HG03139 (cell line): ENCODE measurements around the gene SMPD1.
A peak's percentile ranks its signal among the peaks of the same experiment; 100 is the strongest.
"Not testable (repeated sequence)": the region's sequence is repeated elsewhere in the genome, so short reads cannot be mapped to it uniquely, and the experiment has no call there.

ENCODE experiments used
- ATAC-seq: cut with Tn5 transposase; IDR thresholded peaks from one replicate; pipeline ENCODE4 v1.9.1; 2021; ENCODE audit not compliant: unreplicated experiment

The SMPD1 gene

DNA sequence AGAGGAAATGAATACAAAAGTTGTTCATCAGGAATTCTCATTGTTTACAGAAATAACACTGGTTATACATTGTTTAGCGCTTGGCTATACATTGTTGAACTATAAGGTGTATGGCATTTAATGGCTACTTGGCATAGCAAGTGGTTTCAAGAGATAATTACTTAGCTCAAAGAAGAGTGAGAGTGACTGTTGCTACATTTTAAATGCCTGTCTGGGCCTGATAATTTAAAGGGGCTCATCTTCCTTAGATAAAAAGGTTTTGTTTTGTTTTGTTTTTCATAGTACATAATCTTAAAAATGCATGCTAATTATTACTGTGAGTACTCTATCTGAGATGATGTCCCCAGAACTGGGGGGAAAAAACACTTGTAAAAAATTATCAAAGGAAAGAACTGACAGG, 1.5 kb upstream of the SMPD1 start:
- ATAC-seq = no peak

DNA sequence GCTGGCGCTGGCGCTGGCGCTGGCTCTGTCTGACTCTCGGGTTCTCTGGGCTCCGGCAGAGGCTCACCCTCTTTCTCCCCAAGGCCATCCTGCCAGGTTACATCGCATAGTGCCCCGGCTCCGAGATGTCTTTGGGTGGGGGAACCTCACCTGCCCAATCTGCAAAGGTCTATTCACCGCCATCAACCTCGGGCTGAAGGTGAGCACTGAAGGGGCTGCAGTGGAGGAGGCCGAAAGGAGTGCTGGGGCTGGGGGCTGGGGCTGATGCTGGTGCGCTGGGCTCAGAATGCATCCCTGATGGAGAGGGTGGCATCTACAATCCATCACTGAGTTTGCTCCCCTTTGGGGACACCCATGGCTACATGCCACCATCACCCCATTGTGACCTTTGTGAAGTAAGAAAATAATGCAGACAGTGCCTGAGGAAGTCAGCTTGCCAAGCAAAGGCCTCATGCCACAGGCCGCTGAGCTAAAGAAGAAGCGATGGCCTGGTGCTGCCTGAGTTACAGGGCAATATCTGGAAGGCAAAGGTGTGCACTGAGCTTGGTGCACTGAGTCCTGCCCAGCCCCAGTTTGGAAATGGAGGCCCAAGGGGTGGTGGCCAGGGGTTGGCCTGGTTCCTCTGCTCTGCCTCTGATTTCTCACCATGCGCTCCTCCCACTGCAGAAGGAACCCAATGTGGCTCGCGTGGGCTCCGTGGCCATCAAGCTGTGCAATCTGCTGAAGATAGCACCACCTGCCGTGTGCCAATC, 620 bp downstream of the SMPD1 start:
- no peak for ATAC-seq

DNA sequence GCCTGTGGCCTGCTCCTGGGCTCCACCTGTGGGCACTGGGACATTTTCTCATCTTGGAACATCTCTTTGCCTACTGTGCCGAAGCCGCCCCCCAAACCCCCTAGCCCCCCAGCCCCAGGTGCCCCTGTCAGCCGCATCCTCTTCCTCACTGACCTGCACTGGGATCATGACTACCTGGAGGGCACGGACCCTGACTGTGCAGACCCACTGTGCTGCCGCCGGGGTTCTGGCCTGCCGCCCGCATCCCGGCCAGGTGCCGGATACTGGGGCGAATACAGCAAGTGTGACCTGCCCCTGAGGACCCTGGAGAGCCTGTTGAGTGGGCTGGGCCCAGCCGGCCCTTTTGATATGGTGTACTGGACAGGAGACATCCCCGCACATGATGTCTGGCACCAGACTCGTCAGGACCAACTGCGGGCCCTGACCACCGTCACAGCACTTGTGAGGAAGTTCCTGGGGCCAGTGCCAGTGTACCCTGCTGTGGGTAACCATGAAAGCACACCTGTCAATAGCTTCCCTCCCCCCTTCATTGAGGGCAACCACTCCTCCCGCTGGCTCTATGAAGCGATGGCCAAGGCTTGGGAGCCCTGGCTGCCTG, 1.4 kb downstream of the SMPD1 start:
- ATAC-seq = no peak

DNA sequence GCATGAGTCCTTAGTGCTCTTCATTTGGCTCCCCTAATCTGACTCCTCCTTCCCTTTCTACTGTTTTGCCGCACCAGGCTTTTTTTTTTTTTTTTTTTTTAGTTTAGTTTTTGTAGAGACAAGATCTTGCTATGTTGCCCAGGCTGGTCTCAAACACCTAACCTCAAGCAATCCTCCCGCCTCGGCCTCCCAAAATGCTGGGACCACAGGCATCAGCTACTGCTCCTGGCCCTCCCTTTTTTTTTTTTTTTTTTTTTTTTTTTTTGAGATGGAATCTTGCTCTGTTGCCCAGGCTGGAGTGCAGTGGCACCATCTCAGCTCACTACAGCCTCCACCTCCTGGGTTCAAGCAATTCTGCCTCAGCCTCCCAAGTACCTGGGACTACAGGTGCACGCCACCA, 2.0 kb downstream of the SMPD1 start:
- not testable (repeated sequence) for ATAC-seq

DNA sequence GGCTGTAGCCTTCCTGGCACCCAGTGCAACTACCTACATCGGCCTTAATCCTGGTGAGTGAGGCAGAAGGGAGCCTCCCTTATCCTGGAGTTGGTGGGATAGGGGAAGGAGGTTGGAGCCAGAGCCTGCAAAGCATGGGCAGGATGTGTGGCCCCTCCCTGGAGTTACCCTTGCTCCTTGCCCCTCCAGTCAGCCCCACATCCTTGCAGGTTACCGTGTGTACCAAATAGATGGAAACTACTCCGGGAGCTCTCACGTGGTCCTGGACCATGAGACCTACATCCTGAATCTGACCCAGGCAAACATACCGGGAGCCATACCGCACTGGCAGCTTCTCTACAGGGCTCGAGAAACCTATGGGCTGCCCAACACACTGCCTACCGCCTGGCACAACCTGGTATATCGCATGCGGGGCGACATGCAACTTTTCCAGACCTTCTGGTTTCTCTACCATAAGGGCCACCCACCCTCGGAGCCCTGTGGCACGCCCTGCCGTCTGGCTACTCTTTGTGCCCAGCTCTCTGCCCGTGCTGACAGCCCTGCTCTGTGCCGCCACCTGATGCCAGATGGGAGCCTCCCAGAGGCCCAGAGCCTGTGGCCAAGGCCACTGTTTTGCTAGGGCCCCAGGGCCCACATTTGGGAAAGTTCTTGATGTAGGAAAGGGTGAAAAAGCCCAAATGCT, 3.9 kb downstream of the SMPD1 start:
- ATAC-seq = no peak

DNA sequence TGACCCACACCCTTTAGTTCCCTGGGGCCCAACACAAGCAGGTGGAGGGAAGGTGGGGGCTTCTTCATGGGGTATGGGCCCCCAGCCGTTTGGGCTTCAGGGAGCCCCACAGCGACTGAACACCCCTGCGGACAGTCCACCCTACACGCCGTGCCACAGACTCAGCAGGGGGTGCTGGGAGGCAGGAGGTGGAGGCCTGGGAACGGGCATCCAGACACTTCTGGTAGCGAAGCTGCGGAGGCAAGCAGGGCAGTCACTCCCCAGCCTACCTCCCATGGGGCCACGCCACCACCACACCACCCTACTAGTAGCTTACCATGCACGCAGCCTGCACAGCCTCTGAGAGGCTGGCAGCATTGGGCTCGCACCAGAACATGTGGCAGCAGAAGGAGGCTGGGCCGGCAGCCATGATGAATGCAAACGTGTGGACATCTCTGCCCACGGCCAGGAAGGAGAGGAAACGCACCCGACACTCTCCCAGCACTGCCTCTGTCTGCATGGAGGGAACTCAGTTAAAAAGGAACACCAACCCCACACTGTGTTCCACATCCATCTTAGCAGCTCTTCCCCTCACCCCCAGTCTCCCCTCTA, 5.3 kb downstream of the SMPD1 start:
- ATAC-seq = no peak

DNA sequence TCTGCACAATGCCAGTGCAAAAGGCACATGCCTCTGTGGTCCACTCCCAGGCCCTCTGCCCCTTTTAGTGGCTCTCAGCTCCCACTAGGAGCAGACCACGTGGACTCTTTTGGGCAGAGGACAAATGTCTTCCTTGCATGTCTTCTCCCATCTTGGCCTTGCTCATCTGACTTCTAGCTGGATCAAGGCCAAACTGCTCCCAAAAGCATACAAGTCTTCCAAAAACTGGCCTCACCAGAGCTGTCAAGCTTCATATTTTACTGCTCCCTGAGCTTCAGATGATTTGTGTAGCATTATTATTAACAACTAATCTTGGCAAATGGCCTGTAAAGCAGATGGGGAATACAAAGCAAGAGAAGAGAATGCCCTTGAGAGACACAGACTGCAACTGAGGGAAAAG, 6.9 kb downstream of the SMPD1 start:
- ATAC-seq = no peak

DNA sequence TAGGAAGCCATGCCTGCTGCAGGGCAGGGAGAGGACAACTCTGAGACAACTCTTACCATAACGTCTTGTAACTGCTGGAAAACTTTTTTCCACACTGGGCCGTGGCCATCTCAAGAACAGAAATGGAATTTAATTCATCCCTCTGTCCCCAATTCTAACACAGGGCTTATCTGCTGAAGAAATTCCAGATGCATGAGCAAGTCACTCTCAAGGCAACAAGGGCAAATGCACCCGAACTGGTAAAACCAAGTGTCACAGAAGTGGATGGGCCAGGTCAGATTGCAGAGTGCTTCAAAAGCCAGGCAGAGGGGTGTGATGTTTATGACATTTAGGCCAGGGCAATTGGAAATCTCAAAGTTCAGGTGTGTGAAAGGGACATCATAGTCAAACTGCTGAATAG, 7.4 kb downstream of the SMPD1 start:
- ATAC-seq = no peak

DNA sequence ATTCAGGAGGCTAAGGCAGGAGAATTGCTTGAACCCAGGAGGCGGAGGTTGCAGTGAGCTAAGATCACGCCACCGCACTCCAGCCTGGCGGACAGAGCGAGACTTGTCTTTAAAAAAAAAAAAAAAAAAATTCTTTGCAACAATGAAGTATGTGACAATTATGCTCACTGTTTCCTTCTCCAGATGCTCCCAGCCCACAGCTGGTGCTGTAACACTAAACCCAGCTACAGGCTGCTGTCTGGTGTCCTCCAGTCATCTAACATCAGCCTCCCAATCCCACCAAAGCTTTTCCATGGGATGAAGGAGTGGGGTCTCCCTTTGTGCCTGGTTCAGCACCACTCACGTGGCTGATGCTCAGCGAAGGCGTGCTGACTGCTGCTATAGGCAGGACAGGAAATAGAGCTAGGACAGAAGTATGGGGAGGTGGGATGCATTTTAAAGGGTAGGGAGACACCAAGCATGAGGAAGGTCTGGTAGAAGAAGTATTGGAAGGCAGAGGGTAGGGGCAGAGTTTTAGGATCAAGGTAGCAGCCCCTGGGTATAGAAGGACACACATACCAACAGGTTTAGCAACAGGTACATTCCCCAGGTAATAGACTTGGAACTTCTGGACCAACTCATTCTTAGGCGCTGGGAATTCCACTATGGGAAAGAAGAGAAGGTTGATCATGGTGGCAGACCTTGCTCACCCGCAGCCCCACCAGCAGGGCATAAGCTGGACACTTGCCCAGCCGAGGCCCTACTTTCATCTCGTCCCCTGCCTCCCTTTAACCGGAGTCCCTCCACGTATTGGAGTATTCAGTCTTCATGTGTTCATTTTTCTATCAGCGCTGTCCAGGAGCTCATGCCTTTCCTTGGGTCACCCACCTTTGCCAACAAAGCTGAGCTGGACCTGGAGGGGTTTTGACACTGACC, 10.4 kb downstream of the SMPD1 start:
- no peak for ATAC-seq

DNA sequence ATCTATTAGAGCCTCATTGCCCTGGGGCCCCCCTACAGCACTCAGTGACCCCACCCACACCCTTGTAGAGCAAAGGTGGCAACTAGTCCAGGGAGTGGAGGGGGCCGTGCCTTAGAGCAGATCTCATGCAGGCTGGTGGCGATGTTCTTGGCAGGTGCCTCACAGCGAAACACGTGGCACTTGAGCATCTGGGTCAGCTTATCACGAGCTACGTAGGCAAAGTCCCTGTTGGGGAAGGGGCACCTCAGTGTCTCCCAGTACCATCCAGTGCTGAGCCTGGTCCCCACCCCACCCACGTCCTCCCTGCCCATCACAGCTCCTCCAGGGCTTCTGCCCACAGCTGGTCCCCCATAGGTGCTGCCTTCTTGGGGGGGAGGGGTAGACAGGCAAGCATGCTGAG, 11.2 kb downstream of the SMPD1 start:
- ATAC-seq = no peak

DNA sequence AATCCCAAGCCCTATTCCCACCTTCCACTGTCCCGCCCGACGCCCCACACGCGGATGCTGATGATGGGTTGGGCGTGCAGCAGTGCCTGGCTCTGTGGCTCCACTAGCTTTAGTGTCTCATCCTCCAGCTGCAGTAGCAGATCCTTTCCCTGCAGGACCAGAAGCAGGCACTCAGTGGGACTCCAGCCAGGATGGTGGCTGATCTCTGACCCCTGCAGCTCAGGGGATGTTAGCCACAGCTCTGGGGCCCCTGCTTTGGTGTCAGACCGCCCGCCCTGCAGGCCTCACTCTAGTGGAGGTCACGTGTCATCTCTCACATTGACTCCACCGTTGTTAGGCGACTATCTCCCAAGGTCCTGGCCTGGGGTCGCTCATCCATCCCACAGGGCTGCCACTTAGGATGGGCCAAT, 11.8 kb downstream of the SMPD1 start:
- peak; percentile 32 for ATAC-seq

DNA sequence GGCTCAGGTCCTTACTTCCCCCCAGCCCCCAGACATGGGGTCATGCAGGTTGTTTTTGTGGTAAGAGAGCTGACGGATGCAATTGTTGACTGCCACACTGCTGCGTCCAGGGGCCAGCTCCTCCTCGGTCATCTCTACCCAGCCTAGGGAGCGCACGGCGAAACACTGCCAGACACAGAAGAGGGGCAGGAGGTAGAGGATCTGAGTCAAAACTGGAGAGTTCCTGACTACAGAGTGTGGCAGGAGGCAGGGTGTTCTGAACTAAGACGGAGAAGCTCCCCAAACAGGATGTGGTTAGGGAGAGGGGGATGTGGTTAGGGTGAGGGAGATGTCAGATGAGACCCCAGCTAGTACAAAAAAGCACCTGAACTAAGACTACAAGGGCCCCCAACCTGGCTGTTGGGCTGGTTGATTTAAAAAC, 12.3 kb downstream of the SMPD1 start:
- peak; percentile 95 for ATAC-seq

DNA sequence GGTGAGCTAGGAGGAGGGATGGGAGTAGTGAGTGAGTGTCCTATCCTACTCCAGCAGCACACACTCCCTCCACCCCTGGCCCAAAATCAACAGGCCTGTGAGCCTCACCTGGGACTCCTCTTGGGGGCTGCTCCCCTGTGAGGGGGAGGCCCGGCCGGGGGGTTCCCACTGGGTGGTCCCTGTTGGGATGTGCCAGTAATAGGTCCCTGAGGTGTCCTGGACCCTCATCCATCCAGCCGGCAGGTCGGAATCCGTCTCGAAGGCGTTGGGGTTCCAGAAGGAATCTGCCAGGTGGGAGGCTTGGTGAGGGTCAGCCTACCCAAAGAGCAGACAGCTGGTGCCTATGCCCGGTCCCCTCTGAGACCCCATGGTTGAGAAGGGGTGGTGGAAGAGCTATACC, 13.3 kb downstream of the SMPD1 start:
- ATAC-seq = no peak

DNA sequence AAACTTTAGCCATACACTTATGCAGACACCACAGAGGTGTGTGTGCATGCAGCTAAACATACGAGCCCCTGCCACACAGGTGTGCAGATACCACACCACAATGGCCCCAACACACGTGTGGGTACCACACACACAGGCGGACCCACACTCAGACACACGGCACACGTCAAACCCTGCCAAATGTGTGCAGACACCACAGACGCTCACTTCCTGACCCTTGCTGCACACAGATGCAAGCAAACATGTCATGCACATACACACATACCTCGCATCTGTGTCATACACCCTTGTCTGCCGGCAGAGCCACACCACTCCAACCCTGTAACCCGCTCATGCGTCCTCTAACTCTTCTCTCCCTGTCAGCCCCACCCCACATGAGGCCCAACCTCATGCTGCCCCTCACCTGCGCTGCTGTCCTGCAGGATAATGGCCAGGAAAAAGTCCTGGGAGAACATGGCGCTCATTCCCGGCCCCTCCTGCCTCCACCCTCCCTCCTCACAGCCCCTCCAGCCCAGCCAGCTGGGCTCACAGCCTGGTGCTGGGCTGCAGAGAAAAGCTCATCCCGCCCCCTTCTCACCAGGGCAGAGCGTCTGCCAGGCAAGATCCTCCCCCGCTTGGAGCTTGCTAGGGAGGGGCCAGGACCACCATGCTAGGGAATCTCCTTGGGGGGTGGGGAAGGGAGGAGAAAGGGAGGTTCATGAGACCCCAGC, 14.2 kb downstream of the SMPD1 start:
- ATAC-seq = no peak

DNA sequence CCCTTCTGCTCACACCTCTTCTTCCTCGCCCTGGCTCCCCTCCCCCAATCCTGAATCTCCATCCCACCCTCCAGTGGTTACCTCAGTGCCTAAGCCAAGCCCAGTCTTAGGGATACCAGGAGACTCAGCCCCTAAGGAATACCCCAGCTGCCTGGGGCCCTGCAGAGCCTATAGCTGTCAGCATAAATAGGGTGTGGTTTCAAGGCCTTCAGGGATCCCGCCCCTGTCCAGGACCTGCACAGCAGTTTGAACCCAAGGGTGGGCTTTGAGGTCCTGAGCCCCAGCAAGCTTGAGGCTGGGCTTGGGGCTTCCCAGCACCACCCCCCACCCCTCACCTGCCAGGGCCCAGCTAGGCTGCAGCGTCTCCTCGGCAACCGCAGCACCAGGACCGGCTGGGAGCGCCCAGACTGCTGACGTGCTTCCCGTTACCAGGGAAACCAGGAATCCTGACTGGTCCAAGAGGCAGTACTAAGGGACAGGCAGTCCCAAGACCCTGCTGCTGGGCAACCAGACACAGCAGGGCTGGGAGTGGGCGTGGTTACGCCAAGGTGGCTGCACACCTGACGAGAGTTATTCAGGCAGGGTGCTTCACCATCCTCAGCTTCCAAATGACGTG, 14.9 kb downstream of the SMPD1 start:
- ATAC-seq = no peak

DNA sequence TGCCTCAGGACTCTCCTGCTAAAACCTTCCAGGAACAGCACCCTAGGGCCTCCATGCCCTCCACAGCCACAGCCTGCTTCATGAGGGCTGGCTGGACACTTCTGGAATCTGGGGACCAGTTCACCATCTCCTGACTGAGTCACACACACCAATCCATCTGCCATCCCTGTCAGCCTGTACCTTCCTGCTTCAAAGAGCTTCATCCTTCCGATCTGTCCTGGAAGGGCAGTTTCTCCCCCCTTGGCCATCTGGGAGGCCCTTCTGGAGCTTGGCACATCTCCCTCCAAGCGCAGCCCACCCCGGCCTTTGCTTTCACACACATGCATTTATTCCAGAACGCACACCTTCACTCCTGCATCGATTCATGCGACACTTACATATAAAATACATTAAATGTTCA, 15.6 kb downstream of the SMPD1 start:
- ATAC-seq = no peak

DNA sequence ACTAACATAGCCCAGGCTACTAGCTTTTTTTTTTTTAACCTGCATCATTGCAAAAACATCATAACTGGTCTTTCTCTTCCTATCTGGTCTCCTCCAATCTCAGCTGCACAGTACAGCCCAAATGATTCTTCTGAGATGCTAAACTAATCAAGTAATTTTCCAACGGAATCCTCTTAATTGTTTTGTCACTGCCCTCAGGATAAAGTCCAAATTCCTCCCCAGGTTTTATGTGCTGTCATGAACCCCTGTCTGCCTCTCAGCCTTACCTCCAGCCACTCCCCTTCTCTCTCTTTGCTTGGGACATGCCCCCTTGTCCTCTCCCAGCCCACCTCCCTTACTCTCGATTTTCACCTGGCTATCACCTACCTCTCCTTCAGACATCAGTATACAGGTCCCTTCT, 16.1 kb downstream of the SMPD1 start:
- ATAC-seq = no peak

DNA sequence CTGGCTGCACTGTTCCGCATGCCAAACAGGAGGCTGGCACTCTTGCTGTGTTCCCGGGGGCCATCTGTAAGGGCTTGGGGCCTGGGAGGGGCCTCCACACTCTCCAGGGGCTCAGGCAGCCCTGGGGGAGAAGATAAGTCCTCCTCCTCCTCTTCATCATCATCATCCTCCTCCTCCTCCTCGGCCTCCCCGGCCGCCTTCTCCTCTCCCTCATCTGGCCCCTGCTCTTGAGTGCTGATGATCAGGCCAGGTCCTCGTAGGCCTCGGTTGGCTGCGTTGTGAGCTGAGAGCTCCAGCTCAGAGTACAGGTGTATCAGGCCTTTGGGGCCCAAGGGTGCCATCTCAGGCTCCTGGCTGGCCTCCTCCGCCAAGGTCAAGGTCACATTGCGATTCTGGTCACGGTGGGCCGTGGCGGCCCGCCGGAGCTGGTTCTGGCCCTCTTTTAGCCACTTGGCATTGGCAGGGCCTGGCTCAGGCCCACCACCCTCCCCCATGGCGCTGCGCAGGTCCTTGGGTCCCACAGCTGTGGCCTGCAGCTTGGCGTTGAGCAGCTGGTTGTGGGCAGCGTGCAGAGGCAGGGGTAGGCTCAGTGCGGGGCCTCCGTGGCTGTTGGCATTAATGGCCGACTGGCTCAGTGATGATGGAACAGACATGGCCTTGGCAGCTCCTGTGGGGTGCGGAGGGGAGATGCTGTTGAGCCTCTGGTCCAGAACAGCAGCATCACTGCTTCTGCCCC, 20.6 kb downstream of the SMPD1 start:
- no peak for ATAC-seq

DNA sequence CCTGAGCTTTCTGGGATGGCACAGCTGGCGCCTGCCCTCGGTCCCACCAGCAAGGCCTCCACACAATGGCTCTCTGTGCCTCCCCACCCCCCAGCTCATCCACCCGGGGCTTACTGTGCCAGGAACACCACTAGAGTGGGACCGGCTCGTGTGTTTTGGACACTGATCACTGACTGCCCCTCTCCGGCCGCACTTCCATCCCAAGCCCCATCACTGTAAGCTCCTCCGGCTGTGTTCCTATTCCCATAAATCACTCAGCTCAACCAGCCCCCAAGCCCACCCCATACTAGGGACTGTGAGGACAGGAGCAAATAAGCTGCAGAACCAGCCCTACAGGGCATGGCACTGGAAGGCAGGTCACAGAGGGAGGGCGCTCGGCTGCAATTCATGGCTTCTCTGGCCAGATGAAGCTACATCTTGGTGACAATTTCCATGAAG, 21.3 kb downstream of the SMPD1 start:
- ATAC-seq = no peak
